HG02678 (cell line): ENCODE results near the gene RAB40B.
A peak's percentile ranks its signal among the peaks of the same experiment; 100 is the strongest.

Experiments used
- ATAC-seq: cut with Tn5 transposase; IDR thresholded peaks from one replicate; pipeline ENCODE4 v1.9.1; 2021; ENCODE audit warnings: mild to moderate bottlenecking, moderate library complexity; ENCODE audit not compliant: unreplicated experiment

Gene RAB40B

GRCh38 chr17:82716203-82717010 lies 17.9 kb upstream of the RAB40B start, which contains the start of gene FN3KRP:
Gene FN3KRP (plus strand): TSS chr17:82716706. CDS start chr17:82716756, 50 bp downstream.
- ATAC-seq = peak; percentile 82

DNA sequence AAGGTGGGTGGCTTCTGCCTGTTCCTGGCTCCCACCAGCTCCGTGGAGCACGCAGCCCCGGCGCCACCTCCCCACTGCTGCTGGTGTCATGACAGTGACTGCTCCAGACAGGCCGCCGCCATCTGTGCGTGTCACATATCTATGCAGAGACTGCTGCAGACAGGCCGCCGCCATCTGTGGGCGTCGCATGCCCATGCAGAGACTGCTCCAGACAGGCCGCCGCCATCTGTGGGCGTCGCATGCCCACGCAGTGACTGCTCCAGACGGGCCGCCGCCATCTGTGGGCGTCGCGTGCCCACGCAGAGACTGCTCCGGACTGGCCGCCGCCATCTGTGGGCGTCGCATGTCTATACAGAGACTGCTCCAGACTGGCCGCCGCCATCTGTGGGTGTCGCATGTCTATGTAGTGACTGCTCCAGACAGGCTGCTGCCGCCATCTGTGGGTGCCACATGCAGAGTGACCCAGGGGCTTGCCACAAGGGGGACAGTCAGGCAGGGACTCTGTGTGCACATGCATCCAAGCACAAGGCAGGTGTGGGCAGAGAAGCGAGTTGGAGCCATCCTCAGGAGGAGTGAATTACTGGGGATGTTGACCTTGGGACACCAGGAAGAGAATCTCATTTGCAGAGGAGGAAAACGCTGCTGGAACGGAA lies 14.7 kb upstream of the RAB40B start:
- ATAC-seq = no peak

DNA sequence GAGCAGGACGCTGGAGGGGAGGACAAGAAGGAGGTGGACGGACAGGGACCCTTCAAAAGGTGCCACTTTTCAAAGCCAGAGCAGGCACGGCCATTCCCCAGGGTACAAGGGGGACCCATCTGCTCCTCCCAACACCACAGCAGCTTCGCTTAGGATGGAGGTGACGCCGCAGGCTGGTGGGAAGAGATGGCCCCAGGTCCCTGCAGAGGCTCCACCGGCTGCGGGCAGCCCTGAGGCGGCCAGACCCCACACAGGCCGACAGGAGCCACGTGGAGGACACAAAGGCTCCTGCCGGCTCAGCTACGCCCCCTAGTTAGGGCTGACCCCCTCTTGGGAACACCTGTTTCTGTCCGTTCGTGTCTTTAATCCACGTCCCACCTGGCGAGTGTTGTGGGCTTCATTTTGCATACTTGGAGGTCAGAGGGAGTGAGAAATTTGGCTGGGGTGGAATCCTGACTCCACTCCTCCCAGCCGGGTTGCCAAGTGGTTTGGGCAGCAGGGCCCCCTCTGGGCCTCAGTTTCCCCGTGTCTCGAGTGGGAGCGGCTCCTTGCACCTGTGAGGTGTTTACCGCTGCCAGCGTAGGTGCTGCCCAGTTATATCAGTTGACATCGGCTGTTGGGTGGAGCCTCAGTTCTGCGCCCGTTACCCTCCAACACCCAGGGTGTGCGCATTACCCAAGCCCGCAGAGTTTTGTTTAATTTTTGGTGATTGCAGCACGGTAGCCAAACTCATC lies 12.2 kb upstream of the RAB40B start:
- no peak for ATAC-seq

GRCh38 chr17:82709676-82710498 lies 11.4 kb upstream of the RAB40B start:
- ATAC-seq = no peak

GRCh38 chr17:82709024-82709675 lies 10.7 kb upstream of the RAB40B start:
- no peak for ATAC-seq

GRCh38 chr17:82705756-82706155 lies 7.3 kb upstream of the RAB40B start:
- no peak for ATAC-seq

GRCh38 chr17:82704886-82705285 lies 6.4 kb upstream of the RAB40B start:
- ATAC-seq = no peak

DNA sequence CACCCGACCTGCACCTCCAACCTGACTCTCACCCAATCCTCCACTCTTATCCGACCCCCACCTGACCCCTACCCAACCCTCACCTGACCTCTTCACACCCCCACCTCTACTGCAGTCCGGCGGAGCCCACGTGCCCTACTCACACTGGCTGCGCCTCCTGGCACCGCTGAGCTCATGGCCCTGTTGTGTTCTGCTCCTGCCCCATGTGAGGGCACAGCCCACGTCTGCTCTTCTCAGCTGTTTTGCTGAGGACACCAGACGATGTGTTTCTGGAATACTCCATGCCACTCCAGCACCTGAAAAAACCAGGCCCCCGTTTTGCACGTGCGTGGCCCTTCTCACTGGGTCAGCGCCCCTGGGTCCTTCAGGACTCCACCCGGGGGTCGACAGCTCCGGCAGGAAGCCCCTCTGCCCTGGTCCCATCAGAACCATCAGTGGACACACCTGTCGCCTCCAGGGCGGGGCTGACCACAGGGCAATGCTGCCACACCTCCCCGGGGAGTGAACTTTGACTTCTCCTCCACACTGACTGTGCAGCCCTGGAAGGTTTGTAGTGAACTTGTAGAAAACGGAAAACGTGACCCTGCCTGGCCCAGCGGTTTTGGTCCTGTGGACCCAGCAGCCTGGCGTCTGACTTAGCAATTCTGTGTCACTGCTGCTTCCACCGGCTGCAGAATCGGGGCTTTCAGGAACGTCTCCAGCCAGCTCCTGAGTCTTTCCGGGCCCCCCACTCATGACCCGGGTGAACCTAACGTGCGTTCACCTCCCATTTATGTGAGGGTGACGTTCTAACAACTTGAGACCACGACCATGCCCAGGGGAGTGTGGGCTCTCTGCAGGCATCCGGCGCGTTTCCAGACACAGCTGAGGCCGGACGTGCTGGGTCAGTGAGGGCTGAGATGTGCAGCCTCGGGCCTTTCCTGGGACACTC lies 5.7 kb upstream of the RAB40B start:
- ATAC-seq = no peak

- ATAC-seq = no peak
Measured at GRCh38 chr17:82703036-82703745, 4.7 kb upstream of the RAB40B start.

GRCh38 chr17:82702231-82702927 lies 3.9 kb upstream of the RAB40B start:
- ATAC-seq = no peak

DNA sequence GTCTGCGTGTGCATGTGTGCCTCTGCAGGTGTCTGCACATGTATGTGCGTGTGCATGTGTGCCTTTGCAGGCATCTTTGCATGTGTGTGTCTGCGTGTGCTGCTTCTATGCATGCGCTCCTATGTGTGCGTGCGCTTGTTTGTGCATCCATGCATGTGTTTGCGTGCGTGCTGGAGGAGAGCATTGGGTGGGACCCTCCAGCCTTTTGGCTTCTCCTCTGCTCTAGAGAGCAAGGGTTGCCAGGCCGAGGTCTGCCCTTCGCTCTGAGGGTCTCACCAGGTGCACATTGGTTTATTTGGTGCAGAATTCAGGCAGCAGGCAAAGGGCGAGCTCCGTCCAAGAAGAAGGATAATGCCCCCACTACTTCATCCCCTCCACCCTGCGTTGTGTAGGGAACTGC lies 1.1 kb upstream of the RAB40B start:
- ATAC-seq = no peak

- ATAC-seq = peak; percentile 16
Measured at GRCh38 chr17:82698974-82699442, 510 bp upstream of the RAB40B start.

- no peak for ATAC-seq
Measured at GRCh38 chr17:82697808-82698064, 762 bp downstream of the RAB40B start.

DNA sequence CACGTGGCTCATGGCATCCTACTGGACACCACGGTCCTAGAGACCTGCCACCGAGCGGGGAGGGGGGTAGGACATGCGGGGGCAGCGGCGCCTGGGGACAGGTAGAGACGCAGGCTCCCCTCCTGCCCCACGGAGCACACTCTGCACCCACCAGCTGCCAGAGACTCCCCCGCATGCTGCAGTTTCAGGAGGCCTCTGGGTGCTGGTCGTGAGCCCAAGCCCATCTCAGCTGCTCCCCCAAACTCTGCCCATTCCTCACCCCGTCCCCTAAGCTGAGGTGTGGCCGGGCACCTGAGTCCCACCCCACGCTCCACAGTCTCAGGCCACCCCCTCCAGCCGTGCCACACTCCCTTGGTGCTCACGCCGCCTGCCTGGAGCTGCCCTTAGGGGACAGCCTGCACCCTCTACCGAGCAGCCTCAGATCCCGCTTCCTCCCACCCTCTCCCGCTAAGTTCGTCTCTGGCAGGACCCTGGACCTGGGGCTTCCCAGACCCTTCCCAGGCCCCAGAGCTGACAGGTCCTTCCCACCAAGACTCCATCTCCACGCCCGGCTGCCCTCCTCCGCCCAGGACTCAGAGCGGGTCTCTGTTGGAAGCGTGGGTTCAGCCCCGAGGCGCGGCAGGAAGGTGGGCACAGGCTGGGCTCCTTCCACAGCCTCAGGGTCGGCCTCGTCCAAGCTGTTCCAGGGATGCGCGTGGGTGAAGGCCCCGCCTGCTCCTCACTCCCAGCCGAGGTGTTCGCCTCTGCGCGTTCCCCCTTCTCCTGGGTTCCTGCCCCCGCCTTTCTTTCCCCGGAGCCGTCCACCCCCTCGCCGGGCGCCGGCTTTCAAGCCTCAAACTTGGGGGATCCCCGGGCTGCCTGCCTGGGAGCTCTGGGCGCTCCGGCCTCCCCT lies 1.3 kb downstream of the RAB40B start:
- ATAC-seq = no peak

- no peak for ATAC-seq
Measured at GRCh38 chr17:82696259-82696658, 2.2 kb downstream of the RAB40B start.

GRCh38 chr17:82694647-82695046 lies 3.9 kb downstream of the RAB40B start:
- ATAC-seq = no peak
